Measurements from ENCODE around the gene DNAH11. TPM values are rescaled to one million over a fixed set of nuclear protein-coding genes. Genes with fewer than 3 reads are reported as not detected.

Gene DNAH11
- total RNA-seq, 1 donor from 2014 or later, result 0.22 TPM

GRCh38 chr7:21733837-21734236 is 191.0 kb downstream of the DNAH11 start:
- Mint-ChIP-seq H3K4me3 (ENCODE audit: unreplicated experiment) (no peak overlapping the region), H3K9me3 (ENCODE audit: unreplicated experiment) (no peaks in the 10 kb centered on the region), H3K27ac (ENCODE audit: unreplicated experiment) (no peak overlapping the region), H3K36me3 (ENCODE audit: unreplicated experiment) (no peaks in the 10 kb centered on the region), H3K27me3 (ENCODE audit: unreplicated experiment) (no peaks in the 10 kb centered on the region), H3K4me1 (ENCODE audit: low read depth, unreplicated experiment) (no peaks in the 10 kb centered on the region)
- TF ChIP-seq, protein P1, sequence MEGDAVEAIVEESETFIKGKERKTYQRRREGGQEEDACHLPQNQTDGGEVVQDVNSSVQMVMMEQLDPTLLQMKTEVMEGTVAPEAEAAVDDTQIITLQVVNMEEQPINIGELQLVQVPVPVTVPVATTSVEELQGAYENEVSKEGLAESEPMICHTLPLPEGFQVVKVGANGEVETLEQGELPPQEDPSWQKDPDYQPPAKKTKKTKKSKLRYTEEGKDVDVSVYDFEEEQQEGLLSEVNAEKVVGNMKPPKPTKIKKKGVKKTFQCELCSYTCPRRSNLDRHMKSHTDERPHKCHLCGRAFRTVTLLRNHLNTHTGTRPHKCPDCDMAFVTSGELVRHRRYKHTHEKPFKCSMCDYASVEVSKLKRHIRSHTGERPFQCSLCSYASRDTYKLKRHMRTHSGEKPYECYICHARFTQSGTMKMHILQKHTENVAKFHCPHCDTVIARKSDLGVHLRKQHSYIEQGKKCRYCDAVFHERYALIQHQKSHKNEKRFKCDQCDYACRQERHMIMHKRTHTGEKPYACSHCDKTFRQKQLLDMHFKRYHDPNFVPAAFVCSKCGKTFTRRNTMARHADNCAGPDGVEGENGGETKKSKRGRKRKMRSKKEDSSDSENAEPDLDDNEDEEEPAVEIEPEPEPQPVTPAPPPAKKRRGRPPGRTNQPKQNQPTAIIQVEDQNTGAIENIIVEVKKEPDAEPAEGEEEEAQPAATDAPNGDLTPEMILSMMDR (IDR thresholded peaks at IDR 0.05; ENCODE audit: partially characterized antibody, unreplicated experiment), result no peak
- DNase-seq, result no peak

DNA sequence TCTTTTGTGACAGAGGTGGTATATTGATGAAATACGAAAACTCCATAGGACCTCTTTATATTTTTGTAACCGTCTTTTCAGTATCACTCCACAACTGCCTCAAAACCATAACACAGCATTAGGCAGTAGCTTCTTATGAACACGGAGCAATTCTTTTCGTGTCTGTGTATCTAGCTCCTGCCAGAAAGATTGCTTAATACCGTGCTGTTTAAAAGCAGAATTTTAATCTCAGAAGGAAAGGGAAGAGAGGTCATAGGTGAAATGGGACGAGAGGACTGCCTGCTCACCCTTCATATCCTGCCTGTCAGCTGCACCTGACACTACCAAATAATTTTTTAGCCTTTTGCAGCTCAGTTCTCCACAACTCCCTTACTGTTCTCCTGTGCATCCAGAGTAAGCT is 200.7 kb downstream of the DNAH11 start:
- H3K9me3 Mint-ChIP-seq (ENCODE audit: unreplicated experiment), result no peaks in the 10 kb centered on the region
- no peak for DNase-seq
- H3K4me3 Mint-ChIP-seq (ENCODE audit: unreplicated experiment), result no peak overlapping the region
- no peaks in the 10 kb centered on the region for H3K27me3 Mint-ChIP-seq (ENCODE audit: unreplicated experiment)
- TF ChIP-seq, protein P1 (IDR thresholded peaks at IDR 0.05; ENCODE audit: partially characterized antibody, unreplicated experiment), result no peak
- H3K4me1 Mint-ChIP-seq (ENCODE audit: low read depth, unreplicated experiment), result no peaks in the 10 kb centered on the region
- no peaks in the 10 kb centered on the region for H3K36me3 Mint-ChIP-seq (ENCODE audit: unreplicated experiment)
- H3K27ac Mint-ChIP-seq (ENCODE audit: unreplicated experiment), result no peak overlapping the region

DNA sequence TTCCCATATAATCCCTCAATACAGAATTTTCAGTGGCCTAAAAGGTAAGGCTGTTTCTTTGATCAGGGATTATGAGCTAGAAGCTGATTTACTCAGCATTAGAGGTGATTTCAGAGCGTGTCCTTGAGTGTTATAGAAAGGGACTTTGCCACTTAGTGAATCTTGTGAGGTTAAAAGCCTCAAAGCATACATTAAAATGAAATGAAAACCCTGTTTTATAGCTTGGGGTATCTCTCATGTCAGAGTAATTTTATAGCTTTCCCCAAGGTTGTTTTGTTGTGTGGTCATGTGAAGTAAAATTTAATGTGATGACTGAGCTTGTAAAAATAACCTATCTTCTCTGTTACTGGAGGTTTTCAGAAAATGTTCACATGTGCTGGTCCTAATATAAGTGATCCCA is 204.1 kb downstream of the DNAH11 start:
- Mint-ChIP-seq H3K4me1 (ENCODE audit: low read depth, unreplicated experiment) (no peaks in the 10 kb centered on the region), H3K9me3 (ENCODE audit: unreplicated experiment) (no peaks in the 10 kb centered on the region), H3K4me3 (ENCODE audit: unreplicated experiment) (no peak overlapping the region), H3K27ac (ENCODE audit: unreplicated experiment) (no peak overlapping the region), H3K27me3 (ENCODE audit: unreplicated experiment) (no peaks in the 10 kb centered on the region), H3K36me3 (ENCODE audit: unreplicated experiment) (no peaks in the 10 kb centered on the region)
- no peak for DNase-seq
- TF ChIP-seq, protein P1 (IDR thresholded peaks at IDR 0.05; ENCODE audit: partially characterized antibody, unreplicated experiment), result no peak

- H3K36me3 Mint-ChIP-seq (ENCODE audit: unreplicated experiment), result no peaks in the 10 kb centered on the region
- no peak overlapping the region for H3K27ac Mint-ChIP-seq (ENCODE audit: unreplicated experiment)
- no peaks in the 10 kb centered on the region for H3K4me1 Mint-ChIP-seq (ENCODE audit: low read depth, unreplicated experiment)
- H3K27me3 Mint-ChIP-seq (ENCODE audit: unreplicated experiment), result no peaks in the 10 kb centered on the region
- TF ChIP-seq, protein P1 (IDR thresholded peaks at IDR 0.05; ENCODE audit: partially characterized antibody, unreplicated experiment), result no peak
- no peak for DNase-seq
- H3K9me3 Mint-ChIP-seq (ENCODE audit: unreplicated experiment), result no peaks in the 10 kb centered on the region
- no peak overlapping the region for H3K4me3 Mint-ChIP-seq (ENCODE audit: unreplicated experiment)
These were observed 205.0 kb downstream of the DNAH11 start for GRCh38 chr7:21747806-21748205.

GRCh38 chr7:21749378-21749777 is 206.5 kb downstream of the DNAH11 start:
- no peak overlapping the region for H3K4me3 Mint-ChIP-seq (ENCODE audit: unreplicated experiment)
- no peaks in the 10 kb centered on the region for H3K9me3 Mint-ChIP-seq (ENCODE audit: unreplicated experiment)
- no peaks in the 10 kb centered on the region for H3K36me3 Mint-ChIP-seq (ENCODE audit: unreplicated experiment)
- H3K27ac Mint-ChIP-seq (ENCODE audit: unreplicated experiment), result no peak overlapping the region
- TF ChIP-seq, protein P1 (IDR thresholded peaks at IDR 0.05; ENCODE audit: partially characterized antibody, unreplicated experiment), result no peak
- H3K27me3 Mint-ChIP-seq (ENCODE audit: unreplicated experiment), result no peaks in the 10 kb centered on the region
- DNase-seq, result no peak
- no peaks in the 10 kb centered on the region for H3K4me1 Mint-ChIP-seq (ENCODE audit: low read depth, unreplicated experiment)

All from glutamatergic neuron (in vitro differentiated cells).